Endothelial cell of hepatic sinusoid (primary cell): Measurements from ENCODE around the gene PBX1.

Experiments used
- in situ Hi-C: cut with HindIII; loops from 2 replicates; pipeline ENCODE4 v1.10.0; 2017; ENCODE audit warnings: low sequenced_read_pairs

Gene PBX1

DNA sequence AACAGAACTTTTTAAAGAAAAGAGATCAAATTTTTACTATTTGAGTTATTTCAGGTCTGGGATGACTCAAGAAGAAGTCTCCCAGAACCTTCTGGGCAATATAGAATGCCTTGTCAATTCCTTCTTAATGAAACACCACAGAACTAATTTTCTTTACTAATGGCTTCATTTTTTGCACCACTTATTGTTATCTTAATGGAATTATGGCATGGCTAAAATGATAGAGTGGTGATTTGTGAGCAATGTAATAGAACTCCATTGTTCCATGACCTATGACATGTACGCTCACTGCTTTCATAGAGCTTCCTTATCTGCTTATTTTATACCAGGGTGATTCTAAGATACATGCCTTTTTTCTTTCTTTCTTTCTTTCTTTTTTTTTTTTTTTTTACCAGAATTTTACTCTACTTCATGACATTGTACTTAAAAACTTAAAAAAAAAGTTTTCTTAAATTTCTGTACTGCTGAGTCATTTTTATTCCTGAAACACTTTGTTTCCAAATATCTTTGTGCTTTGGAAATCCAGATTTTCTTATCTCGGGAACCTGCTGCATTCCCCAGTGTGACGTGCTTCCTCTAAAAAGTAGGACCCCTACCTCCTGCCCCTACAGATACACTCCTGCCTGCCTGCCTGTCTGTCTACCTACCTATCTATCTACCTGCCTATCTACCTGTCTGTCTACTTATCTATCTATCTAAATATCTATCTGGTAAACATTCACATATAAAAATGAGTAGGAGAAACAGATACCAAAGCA, 284.9 kb downstream of the PBX1 start:
- in situ Hi-C loops: no loop called here

DNA sequence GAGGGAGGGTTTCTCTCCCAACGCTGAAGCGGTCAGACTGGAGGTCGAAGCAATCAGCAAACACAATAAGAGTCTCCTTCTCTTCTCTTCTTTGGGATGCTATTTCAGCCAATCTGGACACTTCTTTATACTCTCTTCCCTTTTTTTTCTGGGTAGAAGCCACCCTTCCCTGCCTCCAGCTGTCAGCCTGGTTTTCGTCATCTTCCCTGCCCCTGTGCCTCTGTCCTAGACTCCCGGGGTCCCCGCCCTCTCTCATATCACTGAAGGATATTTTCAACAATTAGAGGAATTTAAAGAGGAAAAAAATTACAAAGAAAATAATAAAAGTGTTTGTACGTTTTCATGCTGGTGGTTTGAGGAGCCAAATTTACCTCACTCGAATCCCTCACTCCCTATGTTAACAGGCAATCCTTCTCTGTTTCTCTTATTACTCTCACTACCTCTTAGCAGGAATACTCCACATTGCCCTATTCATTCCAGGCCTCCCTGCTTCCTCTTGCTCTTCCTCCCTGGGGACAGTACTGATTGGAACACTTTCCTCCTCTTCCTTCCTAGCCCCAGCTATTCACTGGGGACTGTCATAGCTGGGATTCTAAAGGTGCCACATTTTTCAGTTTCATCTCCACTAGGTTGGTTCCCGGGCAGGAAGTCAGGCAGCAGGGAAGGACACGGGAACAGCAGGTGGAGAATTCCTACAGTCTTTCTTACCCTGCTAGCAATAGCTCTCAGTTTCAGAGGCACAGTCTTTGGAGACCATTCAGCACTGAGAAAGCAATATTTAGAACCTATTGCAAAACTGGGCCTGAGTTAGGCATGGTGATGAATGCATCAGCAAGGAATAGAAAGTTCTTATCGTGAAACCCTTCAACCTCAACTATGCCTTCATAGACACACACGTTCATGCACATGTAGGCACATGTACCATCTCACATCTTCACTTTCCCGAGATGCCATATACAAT, 288.0 kb downstream of the PBX1 start:
- in situ Hi-C loops: no loop called here

DNA sequence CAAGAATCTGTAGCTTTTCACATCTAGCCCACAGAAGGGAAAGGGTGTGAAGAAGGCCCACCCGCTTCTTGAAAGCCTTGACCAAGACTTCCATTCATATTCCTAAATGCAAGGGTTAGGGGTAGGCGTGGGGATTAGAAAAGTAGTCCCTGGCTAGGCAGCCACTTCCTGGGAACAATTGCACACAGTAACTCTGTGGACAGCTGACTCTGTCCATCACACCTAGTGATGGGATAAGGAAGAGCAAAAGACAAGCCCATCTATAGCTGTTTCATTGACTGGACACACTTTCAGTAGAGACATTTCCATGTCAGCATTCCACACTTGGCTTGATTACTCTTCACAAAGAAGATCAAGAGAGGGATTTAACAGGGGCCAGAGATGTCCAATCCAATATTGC, 294.2 kb downstream of the PBX1 start:
- in situ Hi-C loops: no loop called here

GRCh38 chr1:164855716-164856329, 296.8 kb downstream of the PBX1 start:
- in situ Hi-C loops: loop anchor here (5.0 kb wide), 2 partner anchors 34 to 51 kb away; no protein-coding TSS in a partner anchor

DNA sequence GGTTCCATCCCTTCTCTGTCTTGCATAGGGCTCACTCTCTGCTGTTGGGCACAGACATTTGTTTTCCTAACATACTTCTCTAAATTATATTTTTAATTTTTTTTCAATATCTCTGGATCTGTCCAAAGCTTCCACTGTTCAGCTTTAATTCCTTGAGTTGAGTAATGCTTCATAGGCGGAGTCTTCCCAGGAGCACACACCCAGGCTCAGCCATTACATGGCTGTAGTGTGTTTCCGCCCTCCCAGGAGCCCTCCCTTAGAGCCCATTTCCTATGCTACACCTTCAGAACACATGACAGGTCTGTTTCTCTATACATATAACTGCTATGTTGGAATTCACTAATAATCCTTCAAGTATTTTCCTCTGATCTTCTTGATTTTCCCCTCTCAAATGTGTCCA, 297.4 kb downstream of the PBX1 start:
- in situ Hi-C loops: loop anchor here (5.0 kb wide), 2 partner anchors 34 to 51 kb away; no protein-coding TSS in a partner anchor

- in situ Hi-C loops: loop anchor here (5.0 kb wide), 2 partner anchors 35 to 50 kb away; no protein-coding TSS in a partner anchor
These were observed 298.5 kb downstream of the PBX1 start for GRCh38 chr1:164857439-164857838.

DNA sequence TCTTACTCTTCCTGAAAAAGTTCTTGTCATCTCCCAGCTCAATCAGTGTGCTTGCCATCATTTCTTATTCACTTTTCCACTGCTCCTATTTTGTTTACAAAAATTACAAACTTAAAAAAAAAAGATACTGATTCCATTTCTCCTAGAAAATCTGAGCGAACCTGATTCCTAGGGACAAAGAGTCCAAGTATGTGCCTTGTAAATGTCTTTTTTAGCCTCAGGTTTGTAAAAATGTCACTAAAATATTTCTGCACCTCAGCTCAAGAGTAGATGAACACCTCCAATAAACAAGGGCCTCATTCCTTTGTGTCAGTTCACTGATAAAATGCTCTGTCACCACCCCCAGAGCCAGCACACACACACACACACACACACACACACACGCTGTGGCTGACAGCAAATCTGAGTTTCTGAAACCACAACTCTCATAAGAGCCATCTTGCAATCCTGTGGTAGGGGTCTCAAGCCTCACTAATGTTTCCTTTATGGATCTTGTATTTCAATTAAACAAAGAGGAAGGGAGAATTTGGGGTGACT, 299.2 kb downstream of the PBX1 start:
- in situ Hi-C loops: loop anchor here (5.0 kb wide), 2 partner anchors 36 to 49 kb away; no protein-coding TSS in a partner anchor

GRCh38 chr1:164861632-164862031, 302.6 kb downstream of the PBX1 start:
- in situ Hi-C loops: no loop called here

DNA sequence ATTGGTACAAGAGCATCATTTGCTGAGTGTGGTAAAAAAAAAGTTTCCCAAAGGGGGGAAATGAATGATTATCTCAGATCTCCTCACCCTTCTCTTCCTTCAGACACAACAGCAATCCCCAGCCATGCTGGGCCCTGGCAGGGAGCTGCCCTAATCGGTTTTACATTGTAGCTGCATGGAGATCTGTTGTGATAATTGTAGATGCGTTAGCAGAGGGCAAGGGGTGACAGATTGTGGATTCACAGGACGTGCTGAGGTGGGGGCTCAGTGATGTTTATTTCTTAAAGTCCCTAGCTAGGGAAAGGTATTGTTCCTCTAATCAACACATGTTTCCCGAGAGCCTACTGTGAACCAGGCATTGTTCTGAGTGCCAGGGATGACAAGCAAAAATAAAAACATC, 304.1 kb downstream of the PBX1 start:
- in situ Hi-C loops: no loop called here

- in situ Hi-C loops: no loop called here
These were observed 305.2 kb downstream of the PBX1 start for GRCh38 chr1:164864161-164864560.

DNA sequence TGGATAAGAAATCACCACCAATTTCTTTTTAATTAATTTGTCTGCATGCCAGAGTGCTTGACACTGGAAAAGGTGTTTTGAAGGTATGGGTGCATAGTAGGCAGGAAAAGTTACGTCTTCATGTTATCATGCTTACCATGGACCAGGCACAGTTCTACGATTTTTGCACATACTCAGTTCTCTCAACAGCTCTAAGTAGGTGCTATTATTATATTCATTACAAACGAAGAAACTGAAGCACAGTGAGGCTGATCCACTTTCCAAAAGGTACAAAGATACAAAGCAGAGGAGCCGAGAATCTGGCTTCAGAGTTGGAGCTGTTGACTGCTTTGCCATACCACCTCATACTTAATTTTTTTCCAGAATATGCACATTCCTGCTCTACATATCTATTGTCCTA, 306.4 kb downstream of the PBX1 start:
- in situ Hi-C loops: no loop called here

DNA sequence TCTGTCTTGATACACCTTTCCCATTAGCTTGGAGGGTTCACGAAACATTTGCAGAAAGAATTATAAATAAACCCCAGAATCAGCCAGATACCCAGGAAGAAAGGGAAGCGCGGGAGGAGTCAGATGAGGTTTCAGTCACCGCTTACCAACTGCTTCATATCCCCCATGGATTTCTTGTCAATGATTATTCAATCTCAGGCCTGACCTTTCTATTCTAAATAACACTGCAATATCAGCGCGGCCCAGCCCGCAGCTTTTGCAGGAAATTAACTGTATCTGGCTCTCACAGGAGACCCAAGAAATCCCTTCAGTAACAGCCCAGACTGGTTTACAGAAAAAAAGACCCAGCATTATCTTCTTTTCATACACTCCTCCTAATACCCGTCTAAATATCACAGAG, 308.6 kb downstream of the PBX1 start:
- in situ Hi-C loops: no loop called here

- in situ Hi-C loops: no loop called here
These were observed 310.0 kb downstream of the PBX1 start for GRCh38 chr1:164868990-164869389.

- in situ Hi-C loops: no loop called here
These were observed 316.5 kb downstream of the PBX1 start for GRCh38 chr1:164875518-164875917.

DNA sequence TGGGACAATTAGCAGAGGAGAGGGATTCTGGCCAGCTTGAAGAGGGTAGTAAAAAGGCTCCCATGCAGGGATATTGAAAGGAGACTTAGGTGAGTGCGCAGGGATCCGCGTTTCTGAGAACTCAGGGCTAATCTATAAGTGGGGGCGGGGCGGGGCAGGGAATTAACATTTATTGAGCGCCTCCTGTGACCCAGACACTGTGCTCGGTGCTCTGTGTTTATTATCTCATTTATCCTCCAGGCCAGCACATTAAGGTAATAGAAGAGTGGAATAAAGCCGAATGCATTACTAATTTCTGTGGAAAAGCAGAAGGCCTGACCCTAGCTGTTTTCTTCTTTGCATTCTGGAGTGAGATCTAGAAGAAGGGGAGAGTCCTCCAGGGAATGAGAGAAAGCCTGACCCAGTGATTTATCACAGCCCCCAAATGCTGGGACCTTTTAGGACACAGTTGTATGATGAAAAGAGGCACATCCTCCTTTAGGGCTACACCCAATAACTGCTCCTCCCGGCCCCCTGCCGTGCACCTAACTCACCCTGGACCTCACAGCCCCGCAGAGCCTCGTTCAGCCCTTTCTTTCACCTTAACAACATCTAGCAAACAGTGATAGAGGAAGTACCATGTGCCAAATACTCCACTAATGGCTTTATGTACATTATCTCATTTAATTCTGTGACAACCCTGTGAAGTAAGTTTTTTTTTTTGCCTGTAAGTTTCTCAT, 317.6 kb downstream of the PBX1 start:
- in situ Hi-C loops: no loop called here

DNA sequence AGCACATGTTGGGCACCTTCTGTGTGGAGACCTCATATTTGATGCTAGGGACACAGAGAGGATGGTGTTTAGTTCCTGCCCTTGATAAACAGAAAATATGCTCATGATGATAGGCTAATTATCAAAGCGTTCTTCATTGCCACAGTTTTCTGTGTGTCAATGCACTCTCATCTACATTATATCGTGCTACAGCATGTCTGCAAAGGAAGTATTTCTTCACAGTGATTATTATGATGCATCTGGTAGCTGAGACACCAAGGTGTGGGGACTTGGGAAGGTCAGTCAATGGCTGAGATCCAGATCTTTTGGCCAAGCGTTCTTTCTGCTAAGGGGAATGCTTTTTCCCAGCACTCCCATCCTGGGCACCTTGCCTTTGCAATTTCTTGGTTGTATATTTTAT, 321.2 kb downstream of the PBX1 start:
- in situ Hi-C loops: no loop called here

DNA sequence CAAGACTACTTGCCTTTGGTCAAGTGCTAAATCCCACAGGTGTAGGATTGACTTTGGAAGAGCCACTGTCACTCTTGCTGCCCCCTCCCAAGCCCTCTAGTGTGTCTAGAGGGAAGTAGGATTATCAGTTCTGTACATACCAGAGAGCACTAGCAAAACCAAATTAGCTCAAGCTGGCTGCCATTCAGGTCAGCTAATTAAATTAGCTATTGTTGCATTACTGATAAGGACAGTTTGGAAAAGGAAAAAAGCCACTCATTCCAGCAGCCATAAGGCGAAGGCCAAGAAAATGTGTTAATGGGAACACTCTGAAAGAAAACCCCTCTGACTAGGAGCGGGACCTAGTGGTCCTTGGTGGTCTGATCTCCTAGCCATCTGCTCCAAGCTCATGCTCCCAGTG, 321.7 kb downstream of the PBX1 start:
- in situ Hi-C loops: no loop called here

DNA sequence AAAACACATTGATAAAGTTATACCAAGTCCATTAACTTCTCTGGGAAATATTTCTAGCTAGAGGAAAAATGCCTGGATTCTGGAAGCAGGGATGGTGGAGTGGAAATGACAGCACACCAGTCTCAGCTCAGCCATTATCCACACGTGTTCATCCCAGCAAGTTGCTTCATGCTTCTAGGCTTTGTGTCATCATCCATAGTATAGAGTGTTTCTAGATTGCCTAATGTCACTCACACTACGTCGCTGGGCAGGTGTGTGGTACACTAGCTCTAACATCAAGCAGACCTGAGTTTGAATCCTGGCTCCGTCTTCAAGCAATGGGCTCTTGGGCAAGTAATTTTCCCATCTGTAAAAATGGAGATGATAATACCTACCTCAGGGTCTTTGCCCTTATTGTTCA, 326.3 kb downstream of the PBX1 start:
- in situ Hi-C loops: no loop called here

- in situ Hi-C loops: no loop called here
These were observed 327.1 kb downstream of the PBX1 start for GRCh38 chr1:164886101-164886500.

DNA sequence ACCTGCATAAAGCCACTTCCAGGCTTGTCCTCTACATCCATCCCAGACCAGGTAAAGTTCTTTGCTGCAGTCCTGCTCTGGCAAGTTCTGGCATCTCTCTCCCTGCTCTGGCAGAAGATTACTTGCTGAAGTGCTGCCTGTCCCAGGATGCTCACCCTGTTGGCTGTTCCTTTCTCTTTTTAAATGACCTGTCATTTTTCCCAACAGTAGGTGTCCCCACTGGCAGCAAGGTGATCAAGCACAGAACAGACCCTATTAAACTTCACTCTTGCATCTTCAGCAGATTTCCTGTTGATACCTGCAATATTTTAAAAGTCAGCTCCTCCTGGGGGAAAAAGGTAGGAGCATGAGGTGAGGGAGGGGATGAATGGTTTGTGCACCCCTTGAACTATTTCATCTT, 332.6 kb downstream of the PBX1 start:
- in situ Hi-C loops: no loop called here
